H9 (cell line): ENCODE results near the gene LMBR1. TPM values are rescaled to one million over a fixed set of nuclear protein-coding genes. Genes with fewer than 3 reads are reported as not detected.

Experiments
- DNase-seq: peaks from one replicate; pipeline ENCODE4 v3.0.0-alpha.2; 2017
- H2AFZ ChIP-seq: one replicate; pipeline ENCODE4 v1.6.1; 2013; ENCODE audit warnings: mild to moderate bottlenecking, low read length, control low read depth, moderate library complexity
- H2AK5ac ChIP-seq: 2 replicates; pipeline ENCODE4 v1.6.1; 2013; ENCODE audit warnings: low read length, control low read depth, mixed read lengths; ENCODE audit not compliant: insufficient read length
- H2BK120ac ChIP-seq: one replicate; pipeline ENCODE4 v1.6.1; 2013; ENCODE audit warnings: low read depth, mild to moderate bottlenecking, low read length, control low read depth, inconsistent platforms; ENCODE audit not compliant: poor library complexity, severe bottlenecking
- H2BK12ac ChIP-seq: 2 replicates; pipeline ENCODE4 v1.6.1; 2013; ENCODE audit warnings: low read length, control low read depth, mixed read lengths, low read depth; ENCODE audit not compliant: insufficient read length
- H2BK15ac ChIP-seq: 2 replicates; pipeline ENCODE4 v1.6.1; 2013; ENCODE audit warnings: low read depth, low read length, control low read depth
- H2BK20ac ChIP-seq: one replicate; pipeline ENCODE4 v1.6.1; 2013; ENCODE audit warnings: low read depth, mild to moderate bottlenecking, low read length, control low read depth, inconsistent platforms; ENCODE audit not compliant: poor library complexity, severe bottlenecking
- H2BK5ac ChIP-seq: 2 replicates; pipeline ENCODE4 v1.6.1; 2013; ENCODE audit warnings: low read length, control low read depth, mixed read lengths; ENCODE audit not compliant: insufficient read length
- H3K14ac ChIP-seq: 2 replicates; pipeline ENCODE4 v1.6.1; 2013; ENCODE audit warnings: low read length, control low read depth; ENCODE audit not compliant: insufficient read depth
- H3K18ac ChIP-seq: 2 replicates; pipeline ENCODE4 v1.6.1; 2013; ENCODE audit warnings: low read depth, mild to moderate bottlenecking, mixed read lengths, low read length, control low read depth; ENCODE audit not compliant: insufficient read length
- H3K23ac ChIP-seq: 2 replicates; pipeline ENCODE4 v1.6.1; 2013; ENCODE audit warnings: low read length, control low read depth, mixed read lengths, low read depth; ENCODE audit not compliant: insufficient read length
- H3K23me2 ChIP-seq: 2 replicates; pipeline ENCODE4 v1.6.1; 2013; ENCODE audit warnings: low read depth, mild to moderate bottlenecking, mixed read lengths, low read length, control low read depth; ENCODE audit not compliant: insufficient read length, poor library complexity, severe bottlenecking
- H3K27ac ChIP-seq: 2 replicates; pipeline ENCODE4 v1.5.1; 2013; ENCODE audit warnings: low read length, control low read depth, mixed read lengths, low read depth; ENCODE audit not compliant: insufficient read length
- H3K27me3 ChIP-seq: 2 replicates; pipeline ENCODE4 v1.6.1; 2013; ENCODE audit warnings: low read length, control low read depth, inconsistent platforms; ENCODE audit not compliant: insufficient read depth
- H3K4ac ChIP-seq: 2 replicates; pipeline ENCODE4 v1.6.1; 2013; ENCODE audit warnings: low read depth, mild to moderate bottlenecking, control low read depth, inconsistent platforms, low read length, moderate library complexity
- H3K4me1 ChIP-seq: 2 replicates; pipeline ENCODE4 v1.6.1; 2013; ENCODE audit warnings: low read length, control low read depth, inconsistent platforms; ENCODE audit not compliant: insufficient read depth
- H3K4me2 ChIP-seq: 2 replicates; pipeline ENCODE4 v1.6.1; 2013; ENCODE audit warnings: low read length, control low read depth, mixed read lengths; ENCODE audit not compliant: insufficient read length, insufficient read depth
- H3K56ac ChIP-seq: 2 replicates; pipeline ENCODE4 v1.6.1; 2013; ENCODE audit warnings: low read depth, mild to moderate bottlenecking, mixed read lengths, low read length, control low read depth; ENCODE audit not compliant: insufficient read length
- H3K79me1 ChIP-seq: 2 replicates; pipeline ENCODE4 v1.6.1; 2013; ENCODE audit warnings: low read depth, mild to moderate bottlenecking, moderate library complexity, low read length, control low read depth, inconsistent platforms; ENCODE audit not compliant: insufficient read depth, poor library complexity, severe bottlenecking
- H3K79me2 ChIP-seq: 2 replicates; pipeline ENCODE4 v1.6.1; 2013; ENCODE audit warnings: low read length, control low read depth, inconsistent platforms; ENCODE audit not compliant: insufficient read depth
- H3K9ac ChIP-seq: 2 replicates; pipeline ENCODE4 v1.6.1; 2013; ENCODE audit warnings: low read length, control low read depth, mixed read lengths; ENCODE audit not compliant: insufficient read length; ENCODE audit errors: extremely low read depth
- H3K9me3 ChIP-seq: one replicate; pipeline ENCODE4 v1.6.1; 2013; ENCODE audit warnings: low read depth, low read length, inconsistent platforms; ENCODE audit not compliant: control insufficient read depth
- H3T11ph ChIP-seq: one replicate; pipeline ENCODE4 v1.6.1; 2013; ENCODE audit warnings: mild to moderate bottlenecking, low read length, control low read depth, inconsistent platforms
- H4K20me1 ChIP-seq: one replicate; pipeline ENCODE4 v1.6.1; 2013; ENCODE audit not compliant: control insufficient read depth, insufficient read length, insufficient read depth
- H4K5ac ChIP-seq: 2 replicates; pipeline ENCODE4 v1.6.1; 2013; ENCODE audit warnings: low read depth, mild to moderate bottlenecking, mixed read lengths, low read length, control low read depth; ENCODE audit not compliant: insufficient read length
- H4K8ac ChIP-seq: replicated peaks from 2 replicates; pipeline ENCODE4 v1.6.1; 2013; ENCODE audit warnings: low read length, control low read depth, mixed read lengths, low read depth; ENCODE audit not compliant: insufficient read length
- H4K91ac ChIP-seq: 2 replicates; pipeline ENCODE4 v1.6.1; 2013; ENCODE audit warnings: low read depth, mild to moderate bottlenecking, moderate library complexity, mixed read lengths, low read length, control low read depth; ENCODE audit not compliant: insufficient read length
- H3K27ac Mint-ChIP-seq, 3 experiments: 2 replicates in 2 of 3; 3 replicates in 1 of 3; pipeline ENCODE4 v1.8.0; 2020 to 2021; ENCODE audit warnings: mixed read lengths in 3 of 3, mild to moderate bottlenecking in 1 of 3, moderate library complexity in 1 of 3
- H3K27me3 Mint-ChIP-seq: 2 replicates; pipeline ENCODE4 v1.8.0; 2021; ENCODE audit warnings: low read depth, mild to moderate bottlenecking, moderate library complexity, mixed read lengths
- H3K36me3 Mint-ChIP-seq, 3 experiments: 2 replicates in 2 of 3; 3 replicates in 1 of 3; pipeline ENCODE4 v1.8.0; 2020 to 2021; ENCODE audit warnings: low read depth in 3 of 3, mixed read lengths in 3 of 3; ENCODE audit not compliant: insufficient read depth in 1 of 3
- H3K4me1 Mint-ChIP-seq, 2 experiments: 2 replicates each; pipeline ENCODE4 v1.8.0; 2020; ENCODE audit warnings: mixed read lengths in 2 of 2
- H3K4me3 Mint-ChIP-seq, 2 experiments: 2 replicates in 1 of 2; 3 replicates in 1 of 2; pipeline ENCODE4 v1.8.0; 2020 to 2021; ENCODE audit warnings: mild to moderate bottlenecking in 2 of 2, mixed read lengths in 2 of 2, moderate library complexity in 1 of 2
- H3K9me3 Mint-ChIP-seq, 2 experiments: 2 replicates in 1 of 2; 3 replicates in 1 of 2; pipeline ENCODE4 v1.8.0; 2020; ENCODE audit warnings: mild to moderate bottlenecking in 2 of 2, mixed read lengths in 2 of 2, moderate library complexity in 1 of 2
- CTCF ChIP-seq: fragments of 200-600 bp; sonication (generic); conservative IDR thresholded peaks from 3 replicates; pipeline ENCODE4 v1.8.0; 2021; ENCODE audit warnings: antibody characterized with exemption, mild to moderate bottlenecking
- WGBS: extraction: QIAGEN DNeasy Blood & Tissue Kit; methylation state at CpG from one replicate; pipeline ENCODE4 v1.1.7; 2013; ENCODE audit warnings: missing lambda C conversion rate, low lambda C conversion rate, mixed read lengths; ENCODE audit not compliant: insufficient read length; ENCODE audit errors: extremely low coverage; 5-methylcytosine and 5-hydroxymethylcytosine counted together
- total RNA-seq: library from RNA; stranded (reverse); gene quantifications from 2 replicates; pipeline ENCODE4 v1.2.1, GENCODE V29; 2021

Gene LMBR1
- total RNA-seq, 1 experiment from 2014 or later = 62.3 TPM

GRCh38 chr7:156889089-156889488, 3.9 kb downstream of the LMBR1 start:
- Histone ChIP-seq H2BK20ac (no peak overlapping the region), H2BK120ac (no peak overlapping the region), H3K56ac (no peak overlapping the region), H4K8ac (no peak overlapping the region), H3K27me3 (no peaks in the 10 kb centered on the region), H2BK5ac (no peak overlapping the region), H2AK5ac (no peak overlapping the region), H4K5ac (no peak overlapping the region), H2BK15ac (no peak overlapping the region), H2AFZ (no peak overlapping the region), H3K9ac (no peak overlapping the region), H3T11ph (no peak overlapping the region), H3K79me2 (peaks cover 15% of the 10 kb centered on the region; the same call in 1 of the 2 replicates), H3K4ac (no peak overlapping the region), H3K18ac (no peak overlapping the region), H3K4me2 (no peak overlapping the region), H3K4me1 (no peaks in the 10 kb centered on the region), H3K9me3 (no peaks in the 10 kb centered on the region), H4K20me1 (no peaks in the 10 kb centered on the region), H2BK12ac (no peak overlapping the region), H3K27ac (no peak overlapping the region), H3K23me2 (no peaks in the 10 kb centered on the region), H3K14ac (no peak overlapping the region), H3K79me1 (peaks cover 10% of the 10 kb centered on the region), H4K91ac (no peak overlapping the region), H3K23ac (no peak overlapping the region)
- peaks cover 10 to 18% of the 10 kb centered on the region in 2 experiments for H3K4me1 Mint-ChIP-seq
- H3K4me3 Mint-ChIP-seq = no peak overlapping the region
- H3K9me3 Mint-ChIP-seq = peaks cover 0 to 1% of the 10 kb centered on the region in 2 experiments; a peak in 2 of 5 replicates
- no peak overlapping the region for H3K27ac Mint-ChIP-seq
- no peak for TF ChIP-seq CTCF
- no peak for DNase-seq
- WGBS = no CpG with 5 or more reads among the region's 1 CpG
- peaks cover 11 to 20% (median 13%) of the 10 kb centered on the region in 3 experiments for H3K36me3 Mint-ChIP-seq
- H3K27me3 Mint-ChIP-seq = no peaks in the 10 kb centered on the region
